GM20431 (cell line): ENCODE data around the gene AQP3.
"Not testable (repeated sequence)": the region's sequence is repeated elsewhere in the genome, so short reads cannot be mapped to it uniquely, and the experiment has no call there.

Experiments used
- in situ Hi-C: fragments of 300-500 bp; cut with MseI, MboI; formaldehyde crosslinking; loops from one replicate; pipeline ENCODE4 v1.15.0; 2020; ENCODE audit warnings: low sequenced_read_pairs; ENCODE audit not compliant: unreplicated experiment

Gene AQP3

GRCh38 chr9:33424492-33424891, 22.9 kb downstream of the AQP3 start:
- in situ Hi-C loops: not testable (repeated sequence)

GRCh38 chr9:33424043-33424442, 23.4 kb downstream of the AQP3 start:
- in situ Hi-C loops: not testable (repeated sequence)

- in situ Hi-C loops: no loop called here
Measured at GRCh38 chr9:33419708-33420303, 27.6 kb downstream of the AQP3 start.

- in situ Hi-C loops: no loop called here
Measured at GRCh38 chr9:33418090-33418489, 29.3 kb downstream of the AQP3 start.

GRCh38 chr9:33416996-33417395, 30.4 kb downstream of the AQP3 start:
- in situ Hi-C loops: no loop called here

GRCh38 chr9:33415501-33416038, 31.8 kb downstream of the AQP3 start:
- in situ Hi-C loops: no loop called here

- in situ Hi-C loops: no loop called here
Measured at GRCh38 chr9:33414889-33415500, 32.4 kb downstream of the AQP3 start.

GRCh38 chr9:33414268-33414667, 33.1 kb downstream of the AQP3 start:
- in situ Hi-C loops: no loop called here

GRCh38 chr9:33408087-33408486, 39.3 kb downstream of the AQP3 start:
- in situ Hi-C loops: no loop called here

GRCh38 chr9:33407061-33407460, 40.3 kb downstream of the AQP3 start:
- in situ Hi-C loops: no loop called here

GRCh38 chr9:33404788-33405362, 42.5 kb downstream of the AQP3 start:
- in situ Hi-C loops: no loop called here

- in situ Hi-C loops: no loop called here
Measured at GRCh38 chr9:33403941-33404787, 43.2 kb downstream of the AQP3 start.

GRCh38 chr9:33402371-33402770, 45.0 kb downstream of the AQP3 start, which contains the start of gene AQP7:
Gene AQP7, minus strand, starts transcription at chr9:33402568. Its CDS starts 1,306 bp downstream, at chr9:33401262.
- in situ Hi-C loops: not testable (repeated sequence)

- in situ Hi-C loops: not testable (repeated sequence)
Measured at GRCh38 chr9:33401809-33402208, 45.6 kb downstream of the AQP3 start.

GRCh38 chr9:33399047-33399446, 48.3 kb downstream of the AQP3 start:
- in situ Hi-C loops: not testable (repeated sequence)

GRCh38 chr9:33397801-33398200, 49.6 kb downstream of the AQP3 start:
- in situ Hi-C loops: not testable (repeated sequence)

- in situ Hi-C loops: not testable (repeated sequence)
Measured at GRCh38 chr9:33395159-33395879, 52.1 kb downstream of the AQP3 start.

GRCh38 chr9:33393986-33394385, 53.4 kb downstream of the AQP3 start:
- in situ Hi-C loops: not testable (repeated sequence)

- in situ Hi-C loops: no loop called here
Measured at GRCh38 chr9:33393581-33393980, 53.8 kb downstream of the AQP3 start.

GRCh38 chr9:33392591-33393021, 54.8 kb downstream of the AQP3 start:
- in situ Hi-C loops: not testable (repeated sequence)
